LHCN-M2 (cell line): ENCODE results near the gene SH3RF3. TPM values are rescaled to one million over a fixed set of nuclear protein-coding genes. Genes with fewer than 3 reads are reported as not detected.

Experiments used
- DNase-seq: peaks from one replicate; pipeline ENCODE4 v3.0.0-alpha.2; 2012; ENCODE audit warnings: low read depth
- total RNA-seq: library from RNA; depleted of rRNA; stranded (reverse); fragments of >200 nt; gene quantifications from 2 replicates; pipeline ENCODE4 v1.2.3, GENCODE V29; 2014

The SH3RF3 gene
- total RNA-seq, 1 experiment from 2014 or later, result 6.6 TPM

DNA sequence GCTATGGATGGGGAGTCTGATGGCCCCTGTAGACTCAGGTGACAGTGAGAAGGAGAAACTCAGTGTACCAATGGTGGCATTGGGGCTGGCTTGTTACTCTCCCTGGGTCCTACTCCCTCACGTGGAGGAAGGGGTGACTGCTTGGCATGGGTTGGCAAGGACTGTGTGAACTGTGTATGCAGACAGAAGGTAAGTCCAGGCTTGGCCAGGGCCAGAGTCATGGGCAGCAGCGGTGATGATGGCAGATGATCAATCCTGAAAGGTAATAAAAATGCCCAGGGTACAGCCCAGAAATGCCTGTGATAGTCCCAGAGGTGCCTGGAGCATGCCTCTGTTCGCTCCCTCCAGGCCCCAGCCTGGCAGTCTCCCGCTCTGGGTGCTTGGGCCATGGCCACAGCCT lies 153.9 kb downstream of the SH3RF3 start:
- no peak for DNase-seq

DNA sequence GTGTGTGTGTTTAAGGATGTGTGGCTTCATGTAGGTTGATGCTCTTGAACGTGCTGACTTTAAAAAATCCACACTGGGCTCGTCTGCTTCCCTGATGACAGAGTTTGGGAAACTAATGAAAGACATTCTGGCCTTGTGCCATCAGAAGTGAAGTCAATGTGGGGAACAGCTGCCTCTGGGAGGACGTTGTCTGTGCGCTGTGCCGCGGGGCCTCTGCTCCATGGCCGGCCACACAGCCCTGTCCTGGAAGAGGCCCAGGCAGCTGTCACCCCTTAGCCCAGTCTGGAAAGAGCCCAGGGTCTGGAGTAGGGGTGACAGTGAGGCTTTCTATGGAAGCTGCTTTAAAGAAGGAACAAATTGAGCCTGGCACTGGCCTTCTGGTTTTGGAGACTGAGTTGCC lies 155.8 kb downstream of the SH3RF3 start:
- peak; percentile 91 for DNase-seq

DNA sequence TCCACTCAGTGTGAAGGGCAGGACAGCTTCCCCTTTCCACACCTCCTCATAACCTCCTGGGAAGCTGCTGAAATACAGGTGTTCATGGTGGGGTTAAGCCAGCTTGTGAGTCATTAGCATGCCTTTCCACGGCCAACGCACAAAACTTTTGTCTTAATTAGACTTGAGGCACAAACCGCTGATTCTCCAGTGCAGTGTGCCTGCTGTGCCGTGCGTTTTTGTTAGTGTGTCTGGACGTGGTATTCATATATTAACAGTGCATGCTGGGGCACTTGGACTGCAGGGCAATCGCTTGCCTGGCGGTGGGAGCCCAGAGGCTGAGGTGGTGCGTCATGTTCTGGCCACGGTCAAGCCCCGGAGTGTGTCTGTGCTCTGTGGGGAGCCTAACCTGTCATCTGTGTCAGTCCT lies 156.2 kb downstream of the SH3RF3 start:
- peak; percentile 59 for DNase-seq

DNA sequence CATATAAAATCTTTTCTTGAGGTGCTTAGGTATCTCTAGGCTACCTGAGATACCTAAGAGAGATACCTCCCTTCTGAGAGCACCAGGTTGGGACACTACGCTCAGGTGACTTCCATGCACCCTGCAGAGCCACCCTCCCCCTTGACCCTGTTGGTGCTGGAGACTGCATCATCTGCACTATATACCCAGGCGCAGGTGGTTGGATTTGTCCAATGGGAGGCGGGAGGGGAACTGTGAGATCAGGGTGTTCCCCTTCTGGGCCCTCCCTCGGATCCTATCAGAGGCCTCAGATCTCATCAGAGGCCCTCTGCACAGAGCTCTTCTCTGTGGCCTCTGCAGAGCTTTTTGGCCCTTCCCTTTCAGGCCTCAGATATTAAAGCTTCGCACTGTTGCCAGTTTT lies 158.4 kb downstream of the SH3RF3 start:
- DNase-seq, result no peak

DNA sequence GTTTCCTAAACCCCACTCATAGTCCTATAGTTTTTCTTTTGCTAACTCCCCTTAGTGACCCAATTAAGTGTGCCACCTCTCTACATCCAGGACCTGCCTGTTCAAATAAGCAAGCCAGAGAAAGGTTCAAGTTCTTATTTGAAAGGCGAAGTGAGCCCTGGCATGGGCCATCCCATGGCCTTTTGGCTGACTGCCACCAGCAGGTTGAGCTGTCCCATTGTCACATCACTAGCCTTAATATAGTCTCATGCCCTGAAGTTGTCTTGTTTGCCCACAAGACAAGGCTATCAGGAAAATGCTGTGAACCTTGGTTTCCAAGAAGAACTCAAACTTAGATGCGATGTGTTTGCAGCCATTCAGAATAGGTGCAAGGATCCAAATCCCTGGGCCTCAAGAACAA lies 158.8 kb downstream of the SH3RF3 start:
- no peak for DNase-seq

DNA sequence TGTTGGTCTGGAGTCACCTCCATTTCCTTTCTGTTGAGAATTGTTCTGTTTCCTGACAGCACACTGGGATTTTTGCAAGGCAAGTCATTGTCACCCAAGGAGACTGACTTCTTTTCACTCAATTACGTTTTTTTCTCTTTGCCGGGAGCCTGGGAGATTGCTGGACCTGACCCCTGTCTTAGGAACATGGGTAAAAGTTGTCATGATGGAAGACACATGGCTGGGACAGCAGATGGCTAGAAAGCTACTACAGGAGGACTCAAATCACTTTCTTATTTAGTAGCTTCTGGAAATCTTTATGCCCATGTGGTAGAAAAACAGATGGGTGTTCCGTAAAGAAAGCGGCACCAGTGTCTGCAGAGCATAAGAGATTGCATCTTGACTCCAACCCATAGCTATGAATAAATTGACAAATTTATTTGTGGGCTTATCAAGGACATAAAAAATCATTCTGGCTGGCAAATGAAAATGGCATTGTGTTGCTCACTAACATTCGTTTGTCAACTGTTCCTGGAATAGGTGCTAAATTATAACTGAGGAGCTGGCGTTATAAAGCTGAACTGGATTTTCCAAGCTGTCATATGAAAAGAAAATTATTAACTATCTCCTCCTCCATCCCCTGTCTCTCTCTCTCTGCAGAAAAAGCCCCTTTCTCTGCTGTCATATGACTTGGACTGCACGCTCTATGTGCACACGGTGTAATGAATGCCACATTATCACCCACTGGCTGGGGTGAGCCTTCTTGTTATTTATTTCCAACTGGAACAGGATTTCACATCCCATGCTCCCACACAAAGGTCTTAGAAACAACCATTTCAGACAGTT lies 159.8 kb downstream of the SH3RF3 start:
- DNase-seq, result no peak

DNA sequence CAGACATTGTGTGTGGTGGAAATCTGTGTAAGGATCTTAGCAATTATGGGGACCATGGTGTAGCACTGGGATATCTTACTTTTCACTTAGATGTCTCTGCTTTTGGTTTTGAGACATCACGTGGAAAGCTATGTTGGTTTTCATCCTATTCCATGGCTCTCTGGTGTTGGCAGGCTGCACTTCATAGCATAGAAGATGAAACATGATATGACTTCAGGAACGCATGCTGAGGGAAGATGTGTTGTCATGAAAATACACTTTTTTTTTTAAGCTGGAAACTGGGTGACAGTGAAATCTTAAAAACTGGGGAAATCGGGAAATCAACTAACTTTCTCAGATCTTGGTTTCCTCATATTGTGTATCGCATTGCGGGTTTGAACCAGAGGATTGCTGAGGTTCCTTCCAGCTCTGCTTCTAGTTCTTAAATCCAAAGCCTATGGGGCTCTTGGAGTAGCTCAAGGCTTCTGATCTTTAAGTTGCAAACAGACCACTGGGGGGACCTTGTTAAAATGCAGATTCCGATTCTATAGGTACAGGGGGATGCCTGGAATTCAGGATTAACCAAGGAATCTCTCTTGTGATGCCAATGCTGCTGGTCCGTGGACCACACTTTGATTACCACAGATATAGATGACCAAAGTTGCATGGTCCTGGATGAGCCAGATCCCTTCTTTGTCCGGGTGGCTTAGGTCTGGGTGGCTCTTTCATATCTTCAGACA lies 160.7 kb downstream of the SH3RF3 start:
- no peak for DNase-seq

DNA sequence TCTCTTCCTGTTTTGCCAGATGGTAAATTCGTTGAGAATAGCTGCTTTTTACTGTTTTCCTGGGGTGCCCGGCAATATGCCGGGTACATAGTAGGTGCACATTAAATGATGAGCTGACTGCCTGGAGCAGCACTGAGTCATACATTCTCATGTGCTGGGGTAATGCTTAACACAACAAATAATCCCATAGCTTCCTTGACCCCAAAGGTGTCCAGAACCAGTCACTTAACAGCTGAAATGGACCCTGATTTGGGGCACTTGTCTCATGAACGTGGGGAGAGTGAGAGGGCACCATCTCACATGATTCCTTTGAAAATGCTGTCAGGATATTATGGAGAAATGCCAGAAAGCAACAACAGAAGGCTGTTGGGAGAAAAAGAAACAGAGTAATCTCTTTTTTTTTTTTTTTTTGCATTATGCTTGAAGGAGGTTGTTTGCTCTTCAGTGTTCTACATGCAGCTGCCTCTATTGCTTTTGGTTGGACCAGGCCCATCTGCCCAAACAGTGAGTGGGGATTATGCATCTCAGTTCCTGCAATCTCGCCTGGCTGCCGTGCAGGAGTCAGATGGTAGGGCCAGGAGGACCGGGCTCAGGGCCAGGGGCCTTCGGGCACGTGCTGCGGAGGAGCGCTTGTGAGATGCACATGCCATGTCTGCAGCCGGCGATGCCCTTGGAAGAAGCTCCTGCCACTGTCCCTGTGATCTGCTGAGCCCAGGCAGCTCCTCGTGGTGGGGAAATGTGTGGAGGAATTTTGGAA lies 162.1 kb downstream of the SH3RF3 start:
- peak; percentile 41 for DNase-seq

DNA sequence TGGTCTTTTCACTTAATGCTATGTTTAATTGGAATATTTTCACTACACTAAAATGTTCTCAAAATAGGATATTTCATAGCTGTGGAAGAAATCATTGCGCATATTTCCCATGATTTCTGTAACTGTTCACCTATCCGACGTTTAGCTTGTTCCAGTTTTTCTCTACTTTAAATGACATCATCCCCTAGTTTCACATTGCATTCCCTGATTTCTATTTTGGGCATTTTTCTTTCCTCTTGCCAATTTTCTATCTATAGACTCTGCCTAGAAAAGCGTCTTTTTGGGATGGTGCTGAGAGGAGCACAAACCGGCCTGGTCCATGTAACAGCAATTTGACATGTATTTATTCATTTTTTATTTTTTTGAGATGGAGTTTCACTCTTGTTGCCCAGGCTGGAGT lies 163.4 kb downstream of the SH3RF3 start:
- no peak for DNase-seq

DNA sequence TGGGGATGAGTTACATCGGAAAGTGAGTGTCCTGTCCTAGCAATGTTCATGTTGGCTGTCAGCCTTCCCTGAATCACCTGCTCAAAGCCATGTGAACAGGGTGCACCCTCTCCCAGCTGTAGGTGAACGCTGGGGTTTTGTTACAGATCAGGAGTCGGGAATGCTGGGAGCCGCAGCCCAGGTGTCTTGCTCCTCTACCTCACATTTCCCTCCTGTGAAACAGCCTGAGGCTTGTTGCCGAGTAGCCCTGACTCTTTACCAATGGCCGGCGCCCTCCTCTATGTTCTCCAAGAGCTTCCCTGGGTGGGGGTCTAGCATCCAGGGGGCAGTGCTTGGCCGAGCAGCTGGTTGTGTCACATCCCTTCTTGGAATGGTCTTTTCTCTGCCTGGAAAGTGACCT lies 164.7 kb downstream of the SH3RF3 start:
- no peak for DNase-seq

DNA sequence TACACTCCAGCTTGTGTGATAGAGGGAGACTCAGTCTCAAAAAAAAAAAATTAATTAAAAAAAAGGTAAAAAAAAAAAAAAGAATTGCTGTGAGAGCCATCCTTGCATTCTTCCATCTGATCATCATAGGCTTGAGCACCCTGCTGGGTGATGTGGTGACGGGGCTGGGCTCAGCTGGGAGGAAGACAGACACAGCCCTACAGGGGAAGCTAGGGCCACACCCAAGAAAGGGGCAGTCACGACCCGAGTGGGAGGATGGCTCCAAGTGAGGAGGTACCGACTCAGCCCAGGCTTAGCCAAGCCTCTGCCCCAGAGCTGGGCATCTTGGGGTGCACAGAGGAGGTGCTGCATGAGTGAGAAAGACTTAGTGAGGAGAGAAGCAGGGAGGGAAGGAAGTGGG lies 165.5 kb downstream of the SH3RF3 start:
- DNase-seq, result no peak

DNA sequence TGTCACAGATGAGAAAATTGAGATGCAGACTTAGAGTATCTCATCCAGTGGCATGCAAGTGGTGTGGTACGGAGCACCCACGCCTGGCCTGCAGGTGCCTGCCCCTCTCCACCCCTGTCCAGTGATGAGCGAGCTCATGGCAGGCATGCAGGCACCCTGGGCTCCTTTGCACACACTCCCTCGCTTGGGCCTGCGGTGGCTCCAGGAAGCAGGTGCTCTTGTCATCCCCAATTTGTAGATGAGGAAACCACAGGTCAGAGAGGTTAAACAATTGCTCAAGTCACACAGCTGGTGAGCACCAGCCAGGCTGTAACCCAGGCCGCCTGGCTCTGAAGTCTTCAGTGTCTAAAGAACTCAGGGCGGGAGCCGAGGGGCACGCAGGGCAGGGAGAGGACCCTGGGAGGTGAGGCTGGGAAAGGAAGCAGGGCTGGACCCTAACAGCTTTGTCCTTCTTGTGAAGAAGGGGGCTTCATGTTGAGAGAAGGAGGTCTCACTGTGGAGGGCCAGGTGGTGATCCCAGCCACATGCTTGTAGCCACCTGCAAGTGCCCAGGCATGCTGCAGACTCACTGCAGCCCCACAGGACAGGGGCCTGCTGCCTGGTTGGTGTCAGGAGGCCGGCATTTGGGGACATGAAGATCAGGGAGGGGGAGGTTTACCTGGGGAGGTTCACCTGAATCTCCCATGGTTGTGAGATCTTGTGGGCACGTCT lies 166.2 kb downstream of the SH3RF3 start:
- DNase-seq, result no peak

DNA sequence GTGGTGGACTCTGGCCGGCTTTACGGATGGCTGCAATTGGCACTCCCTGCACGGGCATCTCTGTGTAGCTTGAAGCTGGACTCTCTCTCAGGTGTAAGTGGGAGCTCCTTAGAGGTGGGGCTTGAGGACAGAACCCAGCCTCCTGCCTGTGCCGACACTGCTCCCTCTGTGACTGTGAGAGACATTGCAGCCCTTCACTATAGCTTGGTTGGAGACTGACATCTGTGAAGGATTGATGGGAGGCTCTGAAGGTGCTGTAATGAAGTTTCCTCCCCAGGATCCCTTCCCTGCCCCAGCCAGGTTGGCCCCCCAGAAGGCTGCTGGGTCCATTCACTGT lies 166.7 kb downstream of the SH3RF3 start:
- DNase-seq, result no peak

DNA sequence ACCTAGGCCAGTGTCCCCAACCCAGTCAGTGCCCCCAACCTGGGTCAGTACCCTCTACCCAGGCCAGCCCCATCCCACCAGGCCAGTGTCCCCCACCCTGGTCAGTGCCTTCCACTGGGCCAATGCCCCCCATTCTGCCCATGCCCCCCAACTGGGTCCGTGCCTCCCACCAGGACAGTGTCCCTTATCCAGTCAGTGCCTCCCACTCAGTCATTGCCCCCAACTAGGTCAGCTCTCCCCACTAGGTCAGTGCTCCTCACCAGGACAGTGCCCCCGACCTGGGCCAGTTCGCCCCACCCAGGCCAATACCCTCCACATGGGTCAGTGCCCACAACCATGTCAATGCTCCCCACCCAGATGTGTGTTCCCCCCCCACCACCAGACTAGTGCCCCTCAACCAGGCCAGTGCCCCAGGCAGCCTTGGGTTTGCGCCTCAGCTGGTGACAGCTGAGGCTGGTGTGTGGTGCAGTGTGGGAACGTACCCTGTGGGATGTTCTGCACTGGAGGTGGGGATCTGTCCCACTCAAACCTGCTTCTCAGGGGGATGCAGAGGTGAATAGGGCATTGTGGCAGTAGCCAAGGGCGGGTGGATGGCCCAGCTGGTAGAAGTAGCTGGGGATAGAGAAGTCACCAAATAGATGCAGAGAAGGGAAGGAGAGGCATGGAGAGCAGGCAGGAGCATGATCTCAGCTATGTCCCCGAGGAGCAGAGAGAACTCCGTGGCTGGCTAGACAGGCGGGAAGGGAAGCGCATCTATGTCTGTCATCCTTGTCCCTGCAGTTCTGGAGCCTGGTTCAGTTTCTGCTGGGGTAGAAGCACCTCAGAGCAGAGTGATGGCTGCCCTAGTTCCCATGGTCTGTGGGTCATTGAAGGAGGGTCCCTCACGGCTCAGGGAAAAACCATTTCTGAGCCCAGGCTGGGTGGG lies 168.8 kb downstream of the SH3RF3 start:
- DNase-seq, result no peak

DNA sequence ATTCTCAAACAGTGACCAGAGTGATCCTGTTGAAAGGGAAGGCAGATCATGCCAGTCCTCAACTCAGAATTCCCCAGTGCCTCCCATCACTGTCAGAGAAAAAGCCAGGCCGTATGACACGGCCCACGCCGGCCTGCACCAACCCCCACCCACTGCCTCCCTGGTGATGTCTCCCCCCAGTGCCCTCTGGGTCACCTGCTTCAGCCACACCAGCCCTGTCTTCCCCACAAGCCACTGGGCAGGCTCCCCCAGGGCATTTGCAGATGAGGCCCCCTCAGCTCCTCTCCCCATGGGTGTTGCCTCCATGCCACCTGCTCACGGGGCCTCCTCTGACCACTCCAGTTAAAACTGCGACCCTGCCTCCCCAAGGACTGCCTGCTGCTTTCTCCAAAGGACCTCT lies 169.8 kb downstream of the SH3RF3 start:
- no peak for DNase-seq

DNA sequence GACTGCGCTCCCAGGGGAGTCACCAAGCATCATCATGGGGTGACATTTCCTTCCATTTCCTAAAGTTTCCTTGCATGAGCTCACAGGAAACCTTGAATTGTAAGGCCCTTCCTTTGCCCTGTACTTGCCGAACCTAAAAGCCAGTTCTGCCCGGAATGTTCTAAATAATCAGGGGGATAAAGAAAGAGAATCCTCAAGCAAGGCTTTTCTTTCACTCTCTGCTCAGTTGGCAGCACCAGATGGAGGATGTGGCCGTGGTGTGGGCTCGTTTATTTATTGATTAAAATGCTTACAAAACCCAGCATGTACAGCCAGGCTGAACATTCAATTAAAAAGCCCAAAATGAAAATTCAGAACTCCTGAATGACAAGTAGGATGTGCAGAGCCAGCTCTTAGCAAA lies 170.5 kb downstream of the SH3RF3 start:
- no peak for DNase-seq

DNA sequence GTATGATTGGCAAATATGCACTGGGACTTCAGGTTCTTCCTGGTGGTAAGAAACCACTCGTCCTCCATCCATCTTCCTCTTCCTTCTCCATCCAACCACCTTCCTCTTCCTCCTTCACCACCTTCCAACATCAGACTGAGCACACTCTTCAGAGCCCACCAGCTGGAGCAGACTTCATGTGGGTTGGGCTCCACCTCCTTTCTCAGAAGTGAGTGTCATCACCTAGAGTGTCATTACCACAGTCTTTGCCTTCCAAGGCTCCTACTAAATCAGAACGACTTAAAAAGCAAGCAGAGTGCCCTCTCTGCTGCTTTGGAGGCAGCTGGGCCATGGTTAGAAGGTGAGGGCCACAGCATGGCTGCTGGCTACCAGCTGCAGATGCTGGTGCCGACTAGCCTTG lies 171.6 kb downstream of the SH3RF3 start:
- no peak for DNase-seq

DNA sequence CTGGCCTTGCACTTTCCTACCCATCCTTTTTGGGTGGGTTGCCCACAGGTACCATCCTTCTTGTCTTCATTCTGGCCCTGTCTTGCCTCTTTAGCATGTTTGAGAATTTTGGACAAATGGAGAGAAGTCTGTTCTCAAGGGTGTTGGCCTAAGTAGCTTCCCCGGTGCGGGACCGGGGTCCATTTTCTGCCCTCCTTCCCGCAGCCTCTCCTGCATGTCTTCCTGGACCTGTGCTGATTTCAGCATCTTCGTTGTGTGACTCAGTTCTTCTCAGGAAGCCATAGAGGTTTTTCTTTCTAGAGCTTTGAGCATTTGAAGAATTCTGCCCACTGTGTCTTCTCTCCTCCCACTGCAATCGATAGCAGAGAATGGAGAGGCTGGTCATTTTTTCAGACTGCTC lies 172.7 kb downstream of the SH3RF3 start:
- DNase-seq, result no peak

DNA sequence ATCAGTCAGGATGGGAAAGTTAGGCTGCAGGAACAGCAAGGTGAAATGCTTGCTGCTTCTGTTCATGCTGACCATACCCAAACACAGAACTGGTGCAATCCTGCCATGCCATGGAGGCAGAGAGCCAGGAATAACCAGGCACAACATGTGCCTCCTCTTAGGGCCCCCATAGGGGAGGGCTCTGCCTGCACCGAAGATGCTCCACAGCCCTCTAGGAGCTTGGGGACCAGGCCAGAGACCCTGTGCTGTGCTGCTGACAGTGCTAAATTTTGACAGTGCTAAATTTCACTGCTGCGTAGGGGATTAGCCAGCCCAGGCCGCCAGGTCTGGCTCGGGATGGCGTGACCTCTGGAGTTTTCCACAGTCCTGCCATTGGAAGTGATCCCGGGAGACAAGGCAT lies 173.3 kb downstream of the SH3RF3 start:
- no peak for DNase-seq

DNA sequence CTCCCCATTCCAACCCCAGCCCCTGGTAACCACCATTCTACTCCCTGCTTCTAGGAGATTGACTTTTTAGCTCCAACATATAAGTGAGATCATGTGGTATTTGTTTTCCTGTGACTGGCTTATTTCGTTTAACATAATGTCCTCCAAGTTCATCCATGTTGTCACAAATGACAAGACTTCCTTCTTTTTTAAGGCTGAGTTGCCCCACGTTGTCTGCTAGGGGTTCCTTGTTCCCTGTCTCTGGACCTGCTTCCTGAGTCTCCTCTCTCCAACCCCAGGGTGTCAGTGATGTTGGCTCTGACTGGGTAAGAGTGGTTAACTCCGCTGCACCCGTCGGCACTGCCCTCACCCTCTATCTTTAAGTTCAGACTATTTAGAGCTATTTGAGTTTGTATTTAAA lies 175.2 kb downstream of the SH3RF3 start:
- DNase-seq, result no peak
